Right lobe of liver (tissue), 6 donors: ENCODE data around the gene SLC17A9. TPM values are rescaled to one million over a fixed set of nuclear protein-coding genes. Genes with fewer than 3 reads are reported as not detected.

Source experiments
- ATAC-seq, 4 donors: fragments of 200-7000 bp; cut with Tn5 transposase; one replicate each; pipeline ENCODE4 v1.9.1; 2020; ENCODE audit warnings: mild to moderate bottlenecking in 4 of 4, moderate library complexity in 4 of 4
- DNase-seq, 3 donors: peaks; one replicate each; pipeline ENCODE4 v3.0.0-alpha.2; 2020
- H3K27ac ChIP-seq, 3 donors: fragments of 200-600 bp; one replicate each; pipeline ENCODE4 v1.8.0; 2022
- H3K27me3 ChIP-seq, 2 donors: fragments of 200-600 bp; one replicate each; pipeline ENCODE4 v1.8.0; 2022
- H3K36me3 ChIP-seq, 4 donors: fragments of 200-600 bp; sonication (generic) in 1 of 4; one replicate each; pipeline versions ENCODE4 v1.5.1 to v1.8.0; 2017 to 2022; ENCODE audit warnings: control low read depth in 1 of 4
- H3K4me1 ChIP-seq, 4 donors: fragments of 200-600 bp; sonication (generic) in 1 of 4; one replicate each; pipeline versions ENCODE4 v1.5.1 to v1.8.0; 2017 to 2022; ENCODE audit warnings: control low read depth in 1 of 4
- H3K4me3 ChIP-seq, 3 donors: fragments of 200-600 bp; one replicate each; pipeline ENCODE4 v1.8.0; 2022
- H3K9me3 ChIP-seq, 4 donors: fragments of 200-600 bp; sonication (generic) in 1 of 4; one replicate each; pipeline versions ENCODE4 v1.5.1 to v1.8.0; 2017 to 2022; ENCODE audit warnings: control low read depth in 1 of 4
- CTCF ChIP-seq, 4 donors: fragments of 200-600 bp in 3 of 4; fragments of 450-650 bp in 1 of 4; IDR thresholded peaks; one replicate each; pipeline versions ENCODE4 v1.5.1 to v1.8.0; 2016 to 2022; ENCODE audit warnings: antibody characterized with exemption in 4 of 4, mild to moderate bottlenecking in 2 of 4
- POLR2A ChIP-seq: fragments of 450-650 bp; IDR thresholded peaks from one replicate; pipeline ENCODE4 v1.6.1; 2017; ENCODE audit warnings: antibody characterized with exemption, mild to moderate bottlenecking
- WGBS: methylation state at CpG from one replicate; pipeline ENCODE4 v1.1.6; 2018; ENCODE audit warnings: low coverage, low lambda C conversion rate; ENCODE audit not compliant: insufficient coverage; ENCODE audit errors: missing lambda C conversion rate; 5-methylcytosine and 5-hydroxymethylcytosine counted together
- intact Hi-C, 2 donors: fragments of 100-400 bp; cut with DNase I; formaldehyde crosslinking; loops; one replicate each; pipeline versions ENCODE4 v1.11.2 to v1.14.1; 2022
- total RNA-seq, 6 experiments: library from RNA; depleted of rRNA in 2 of 6; stranded (reverse); fragments of >200 nt in 2 of 6; fragmentation: NEBNext Ultra II Directional in 3 of 6; extraction: Animal tissue kit (Norgen Biotek cat#: 25700) in 3 of 6; gene quantifications; one replicate each; pipeline versions ENCODE4 v1.1.0 to v1.2.4, GENCODE V29; 2016 to 2023
- donor health status: DM: no; HTN: yes; CAD: no.
- donor health status: DM: no; HTN: no; CAD: no.
- donor health status: DM: no; HTN: no; CAD: no.
- donor health status: DM: no; HTN: yes; CAD: no.
- donor health status: DM: no; HTN: yes; CAD: no.

The SLC17A9 gene
- total RNA-seq, 6 experiments from 2014 or later: 29.8 to 99.4 (median 54.1) TPM

- no peak for DNase-seq
- intact Hi-C loops: loop anchor here in 1 of 2 donors (10.0 kb wide), 1 partner anchor 65 kb away; no protein-coding TSS in a partner anchor
- no peaks in the 10 kb centered on the region for H3K9me3 ChIP-seq
- TF ChIP-seq CTCF (IDR thresholded peaks at IDR 0.05) (no peak), POLR2A (no peak)
- H3K36me3 ChIP-seq: peaks cover 0 to 5% (median 0%) of the 10 kb centered on the region in 4 donors
- WGBS: 37% methylated on average over 2 of the region's 8 CpGs
- H3K4me3 ChIP-seq: no peak overlapping the region
- no peak for ATAC-seq
- no peak overlapping the region for H3K27ac ChIP-seq
- peaks cover 0 to 16% of the 10 kb centered on the region in 2 donors for H3K27me3 ChIP-seq
- H3K4me1 ChIP-seq: peaks cover 0 to 5% (median 2%) of the 10 kb centered on the region in 4 donors
Observed at GRCh38 chr20:62969939-62970306, 17.4 kb downstream of the SLC17A9 start.

- Histone ChIP-seq H3K4me1 (peaks cover 0 to 5% (median 2%) of the 10 kb centered on the region in 4 donors), H3K27ac (no peak overlapping the region), H3K4me3 (no peak overlapping the region), H3K36me3 (no peaks in the 10 kb centered on the region), H3K27me3 (peaks cover 0 to 16% of the 10 kb centered on the region in 2 donors), H3K9me3 (no peaks in the 10 kb centered on the region)
- WGBS: 100% methylated on average over 1 of the region's 33 CpGs
- TF ChIP-seq POLR2A (no peak), CTCF (IDR thresholded peaks at IDR 0.05) (no peak)
- intact Hi-C loops: no loop called here
- no peak for DNase-seq
- ATAC-seq: peak in 1 of 4 donors; percentile 22
Observed at GRCh38 chr20:62970307-62971210, 18.1 kb downstream of the SLC17A9 start.

- H3K4me1 ChIP-seq: peaks cover 0 to 5% (median 2%) of the 10 kb centered on the region in 4 donors
- ATAC-seq (no peak), DNase-seq (no peak)
- no peaks in the 10 kb centered on the region for H3K36me3 ChIP-seq
- TF ChIP-seq CTCF (IDR thresholded peaks at IDR 0.05) (no peak), POLR2A (no peak)
- H3K9me3 ChIP-seq: no peaks in the 10 kb centered on the region
- no peak overlapping the region for H3K4me3 ChIP-seq
- H3K27ac ChIP-seq: no peak overlapping the region
- H3K27me3 ChIP-seq: peaks cover 0 to 16% of the 10 kb centered on the region in 2 donors
- 72% methylated on average over 8 of the region's 10 CpGs for WGBS
- intact Hi-C loops: no loop called here
Observed at GRCh38 chr20:62971211-62971949, 18.9 kb downstream of the SLC17A9 start.

- WGBS: 1% methylated on average over 18 of the region's 38 CpGs
- H3K9me3 ChIP-seq: no peaks in the 10 kb centered on the region
- no peak overlapping the region for H3K4me3 ChIP-seq
- H3K27ac ChIP-seq: no peak overlapping the region
- H3K36me3 ChIP-seq: no peaks in the 10 kb centered on the region
- peaks cover 0 to 16% of the 10 kb centered on the region in 2 donors for H3K27me3 ChIP-seq
- H3K4me1 ChIP-seq: peaks cover 0 to 5% (median 2%) of the 10 kb centered on the region in 4 donors
- peak; percentile 89 to 96 (median 92) for ATAC-seq
- DNase-seq: peak; percentile 86 to 90 (median 88)
- TF ChIP-seq POLR2A (no peak), CTCF (IDR thresholded peaks at IDR 0.05) (peak; percentile 81 to 91 (median 86))
- intact Hi-C loops: no loop called here
Observed at GRCh38 chr20:62971950-62972844, 19.7 kb downstream of the SLC17A9 start.
